ENCODE measurements around the gene RAD23A.
"Not testable (repeated sequence)": the region's sequence is repeated elsewhere in the genome, so short reads cannot be mapped to it uniquely, and the experiment has no call there.

The RAD23A gene

DNA sequence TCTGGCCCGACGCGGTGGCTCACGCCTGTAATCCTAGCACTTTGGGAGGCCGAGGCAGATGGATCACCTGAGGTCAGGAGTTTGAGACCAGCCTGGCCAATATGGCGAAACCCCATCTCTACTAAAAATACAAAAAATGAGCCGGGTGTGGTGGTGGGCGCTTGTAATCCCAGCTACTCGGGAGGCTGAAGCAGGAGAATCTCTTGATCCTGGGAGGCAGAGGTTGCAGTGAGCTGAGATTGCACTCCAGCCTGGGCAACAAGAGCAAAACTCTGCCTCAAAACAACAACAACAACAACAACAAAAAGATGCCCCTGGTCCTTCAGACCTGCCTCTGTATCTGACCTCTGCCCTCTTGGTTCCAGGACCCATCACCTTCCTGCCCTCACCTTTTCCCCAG is 9.9 kb downstream of the RAD23A start:
- DNase-seq (ENCODE audit: low spot score): not testable (repeated sequence)

DNA sequence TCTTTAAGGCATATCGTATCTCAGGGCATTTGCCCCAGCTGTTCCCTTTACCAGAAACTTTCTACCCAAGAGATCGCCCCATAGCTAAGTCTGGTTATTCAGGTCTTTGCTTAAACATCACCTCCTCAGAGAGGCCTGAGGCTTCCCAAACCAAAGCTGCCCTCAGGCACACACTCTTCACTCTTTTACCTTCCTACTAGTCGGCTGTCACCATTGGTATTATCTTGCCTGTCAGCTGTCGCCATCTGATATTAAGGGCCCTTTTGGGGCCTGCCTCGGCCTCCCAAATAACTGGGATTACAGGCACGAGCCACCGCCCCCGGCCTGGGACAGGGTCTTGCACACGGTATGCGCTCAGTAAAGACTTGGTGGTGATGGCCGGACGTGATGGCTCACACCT is 10.3 kb downstream of the RAD23A start:
- DNase-seq (ENCODE audit: low spot score): no peak

DNA sequence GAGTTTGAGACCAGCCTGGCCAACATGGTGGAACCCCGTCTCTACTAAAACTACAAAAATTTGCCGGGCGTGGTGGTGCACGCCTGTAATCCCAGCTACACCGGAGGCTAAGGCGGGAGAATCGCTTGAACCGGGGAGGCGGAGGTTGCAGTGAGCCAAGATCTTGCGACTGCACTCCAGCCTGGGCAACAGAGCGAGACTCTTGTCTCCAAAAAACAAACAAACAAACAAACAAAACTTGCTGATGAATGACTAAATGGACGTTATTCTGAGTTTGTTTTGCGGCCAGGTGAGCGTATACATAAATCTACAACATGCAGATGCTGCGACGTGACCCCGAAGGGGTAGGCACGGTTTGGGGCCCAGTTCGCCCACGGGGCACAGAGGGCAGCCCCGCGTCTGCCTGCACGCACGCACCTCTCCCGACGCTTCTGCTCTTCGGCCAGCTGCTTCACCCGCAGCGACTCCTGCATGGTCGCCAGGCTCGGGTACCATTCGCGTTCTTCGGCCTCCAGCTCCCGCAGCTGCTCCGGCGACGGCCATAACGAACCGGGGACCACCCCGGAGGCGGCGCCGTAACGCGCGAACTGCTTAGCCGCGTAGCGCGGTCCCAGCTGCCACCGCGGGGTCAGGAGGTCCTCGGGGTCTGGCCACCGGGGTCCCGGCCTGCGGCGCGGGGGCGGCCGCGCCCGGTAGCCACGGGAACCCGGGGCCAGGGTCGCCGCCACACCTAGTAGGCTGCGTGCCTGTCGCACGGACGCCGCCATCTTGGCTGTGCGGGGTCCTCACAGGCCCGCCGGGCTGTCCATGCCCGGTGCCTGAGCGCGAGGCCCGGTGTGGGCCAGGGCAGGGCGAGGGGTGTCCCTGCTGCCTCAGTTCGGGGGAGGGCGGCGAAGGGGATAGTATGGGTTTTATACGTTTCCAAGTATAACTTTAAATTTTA is 11.1 kb downstream of the RAD23A start, which contains the start of gene GADD45GIP1:
TSS of gene GADD45GIP1 (minus strand) at position 778 of the 943 bp plus-strand sequence. CDS start at position 767, 11 bp downstream.
- peak; percentile 76 for DNase-seq (ENCODE audit: low spot score)

DNA sequence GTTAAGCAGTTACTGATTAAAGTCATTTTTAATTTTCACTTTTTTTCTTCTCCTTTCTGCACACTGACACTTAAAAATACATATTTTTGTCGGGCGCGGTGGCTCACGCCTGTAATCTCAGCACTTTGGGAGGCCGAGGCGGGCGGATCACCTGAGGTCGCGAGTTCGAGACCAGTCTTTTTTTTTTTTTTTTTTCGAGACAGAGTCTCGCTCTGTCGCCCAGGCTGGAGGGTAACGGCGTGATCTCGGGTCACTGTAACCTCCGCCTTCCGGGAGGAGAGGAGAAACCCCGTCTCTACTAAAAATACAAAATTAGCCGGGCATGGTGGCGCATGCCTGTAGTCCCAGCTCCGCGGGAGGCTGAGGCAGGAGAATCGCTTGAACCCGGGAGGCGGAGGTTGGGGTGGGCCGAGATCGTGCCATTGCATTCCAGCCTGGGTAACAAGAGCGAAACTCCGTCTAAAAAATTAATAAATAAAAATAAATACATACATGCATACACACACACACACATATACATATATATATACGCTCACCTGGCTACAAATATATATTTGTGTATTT is 11.8 kb downstream of the RAD23A start:
- DNase-seq (ENCODE audit: low spot score): not testable (repeated sequence)

DNA sequence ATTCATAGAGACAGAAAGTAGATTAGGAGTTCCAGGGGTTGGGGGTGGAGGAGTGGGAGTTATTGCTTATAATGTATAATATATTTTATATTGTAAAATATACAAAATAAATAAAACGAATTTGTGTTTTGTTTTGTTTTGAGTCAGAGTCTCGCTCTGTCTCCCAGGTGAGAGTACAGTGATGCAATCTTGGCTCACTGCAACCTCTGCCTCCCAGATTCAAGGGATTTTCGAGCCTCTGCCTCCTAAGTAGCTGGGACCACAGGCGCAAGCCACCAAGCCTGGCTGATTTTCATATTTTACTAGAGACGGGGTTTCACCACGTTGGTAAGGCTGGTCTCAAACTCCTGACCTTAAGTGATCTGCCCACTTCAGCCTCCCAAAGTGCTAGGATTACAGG is 13.8 kb downstream of the RAD23A start:
- DNase-seq (ENCODE audit: low spot score): no peak

DNA sequence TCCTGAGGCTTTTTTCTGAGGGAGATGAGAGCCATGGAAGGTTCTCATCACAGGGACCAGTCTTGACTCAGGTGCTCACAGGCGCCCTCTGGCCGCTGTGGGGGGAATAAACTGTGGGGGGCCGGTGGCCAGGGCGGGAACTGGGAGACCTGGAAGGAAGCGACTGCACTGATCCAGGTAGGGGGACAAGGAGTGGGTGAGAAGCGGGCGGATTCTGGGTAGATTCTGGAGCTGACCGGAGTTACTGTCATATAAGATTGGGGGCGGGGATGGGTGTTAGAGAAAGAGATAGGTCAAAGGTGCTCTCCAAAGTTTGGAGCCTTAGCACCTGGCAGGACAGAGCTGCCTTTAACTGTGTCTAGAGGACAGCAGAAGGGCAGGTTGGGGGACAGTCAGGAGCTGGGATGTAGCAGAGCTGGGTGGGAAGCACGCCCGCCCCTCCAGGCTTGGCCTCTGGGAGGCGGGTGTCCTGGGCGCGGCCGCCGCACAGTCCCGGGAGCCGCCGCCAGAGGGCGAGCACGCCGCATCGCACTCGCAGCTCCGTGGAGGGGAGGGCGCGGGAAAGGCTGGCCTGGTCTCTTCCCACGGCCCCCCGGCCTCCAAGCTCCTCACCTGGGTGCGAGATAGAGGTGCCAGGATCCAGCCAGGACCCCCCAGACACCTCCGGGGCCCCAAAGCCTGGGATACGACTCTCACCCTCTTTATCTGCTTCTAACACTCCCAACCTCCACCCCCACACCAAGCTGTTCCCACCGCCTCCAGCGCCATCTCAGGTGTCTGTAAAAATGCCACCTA is 19.6 kb downstream of the RAD23A start:
- DNase-seq (ENCODE audit: low spot score): peak; percentile 72

DNA sequence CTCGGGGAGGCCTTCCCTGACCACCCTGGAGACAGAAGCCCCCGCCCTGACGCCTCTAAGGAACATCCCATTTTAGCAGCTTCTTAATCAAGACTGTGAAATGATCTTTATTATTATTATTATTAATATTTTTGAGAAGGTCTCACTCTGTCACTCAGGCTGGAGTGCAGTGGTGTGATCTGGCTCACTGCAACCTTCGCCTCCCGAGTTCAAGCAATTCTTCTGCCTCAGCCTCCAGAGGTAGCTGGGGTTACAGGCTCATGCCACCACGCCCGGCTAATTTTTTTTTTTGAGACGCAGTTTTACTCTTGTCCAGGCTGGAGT is 20.1 kb downstream of the RAD23A start:
- no peak for DNase-seq (ENCODE audit: low spot score)

DNA sequence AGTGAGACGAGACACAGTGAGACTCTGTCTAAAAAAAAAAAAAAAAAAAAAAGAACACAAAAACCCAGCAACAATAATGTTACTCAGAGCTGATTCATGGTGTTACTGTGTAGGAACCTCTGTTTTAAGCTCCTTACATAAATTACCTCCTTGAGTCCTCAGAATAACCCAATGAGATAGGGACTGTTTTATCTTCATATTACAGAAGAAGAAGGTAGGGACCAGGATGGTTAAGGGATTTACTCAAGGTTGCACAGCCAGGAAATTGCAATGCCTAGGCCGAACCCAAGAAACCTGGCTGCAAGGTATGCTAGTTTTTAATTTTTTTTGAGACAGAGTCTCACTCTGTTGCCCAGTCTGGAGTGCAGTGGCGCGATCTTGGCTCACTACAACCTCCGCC is 22.2 kb downstream of the RAD23A start:
- DNase-seq (ENCODE audit: low spot score): no peak

DNA sequence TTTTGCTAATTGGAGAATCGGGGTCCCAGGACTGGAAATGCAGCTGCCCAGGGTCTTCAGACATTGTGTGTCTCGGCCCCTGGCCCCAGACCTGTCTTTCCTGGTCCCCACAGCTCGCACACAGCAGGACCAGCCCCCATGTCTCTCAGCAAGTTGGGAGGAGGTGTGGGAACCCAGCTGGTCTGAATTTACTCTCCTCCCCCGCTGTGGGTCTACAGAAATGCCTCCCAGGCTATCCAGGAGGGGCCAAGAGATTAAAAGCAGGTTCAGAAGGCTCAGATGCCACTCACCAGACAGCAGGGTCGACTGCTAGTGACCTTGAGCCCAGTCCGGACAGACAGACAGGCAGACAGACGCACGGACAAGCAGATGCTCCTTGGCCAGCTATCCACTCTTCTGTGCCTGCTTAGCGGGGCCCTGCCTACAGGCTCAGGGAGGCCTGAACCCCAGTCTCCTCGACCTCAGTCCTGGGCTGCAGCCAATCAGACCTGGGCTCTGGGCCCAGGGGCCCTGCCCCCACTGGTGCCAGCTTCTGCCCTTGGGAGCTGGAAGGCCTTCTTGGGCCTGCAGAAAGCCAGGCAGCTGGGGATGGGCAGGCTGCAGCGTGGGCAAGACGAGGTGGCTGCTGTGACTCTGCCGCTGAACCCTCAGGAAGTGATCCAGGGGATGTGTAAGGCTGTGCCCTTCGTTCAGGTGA is 23.8 kb downstream of the RAD23A start, which contains the start of gene DAND5:
TSS of gene DAND5 (plus strand) at position 285 of the 697 bp plus-strand sequence. CDS start at position 370, 85 bp downstream.
- no peak for DNase-seq (ENCODE audit: low spot score)

DNA sequence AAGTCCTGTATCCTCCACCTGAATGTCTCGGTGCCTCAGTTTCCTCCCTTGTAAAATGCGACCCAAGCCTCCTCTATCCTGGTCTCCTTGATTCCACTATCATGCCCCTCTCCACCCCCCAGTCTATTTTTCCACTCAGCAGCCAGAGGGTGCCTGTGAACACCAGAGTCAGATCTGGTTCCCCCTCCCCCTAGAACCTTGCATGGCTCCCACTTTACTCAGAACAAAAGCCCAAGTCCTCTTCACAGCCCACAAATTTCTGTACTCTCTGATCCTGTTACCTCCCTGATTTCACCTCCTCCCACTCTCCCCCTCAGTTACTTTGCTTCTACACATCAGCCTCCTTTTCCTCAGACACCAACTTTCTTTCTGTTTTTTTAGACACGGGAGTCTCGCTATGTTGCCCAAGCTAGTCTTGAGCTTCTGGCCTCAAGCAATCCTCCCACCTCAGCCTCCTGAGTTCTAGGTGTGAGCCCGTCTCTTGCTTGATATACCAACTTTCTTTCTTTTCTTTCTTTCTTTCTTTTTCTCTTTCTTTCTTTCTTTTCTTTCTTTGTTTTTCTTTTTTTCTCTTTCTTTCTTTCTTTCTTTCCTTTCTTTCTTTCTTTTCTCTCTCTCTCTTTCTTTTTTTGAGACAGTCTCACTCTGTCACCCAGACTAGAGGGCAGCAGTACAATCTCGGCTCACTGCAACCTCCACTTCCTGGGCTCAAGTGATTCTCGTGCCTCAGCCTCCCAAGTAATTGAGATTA is 24.6 kb downstream of the RAD23A start:
- no peak for DNase-seq (ENCODE audit: low spot score)

DNA sequence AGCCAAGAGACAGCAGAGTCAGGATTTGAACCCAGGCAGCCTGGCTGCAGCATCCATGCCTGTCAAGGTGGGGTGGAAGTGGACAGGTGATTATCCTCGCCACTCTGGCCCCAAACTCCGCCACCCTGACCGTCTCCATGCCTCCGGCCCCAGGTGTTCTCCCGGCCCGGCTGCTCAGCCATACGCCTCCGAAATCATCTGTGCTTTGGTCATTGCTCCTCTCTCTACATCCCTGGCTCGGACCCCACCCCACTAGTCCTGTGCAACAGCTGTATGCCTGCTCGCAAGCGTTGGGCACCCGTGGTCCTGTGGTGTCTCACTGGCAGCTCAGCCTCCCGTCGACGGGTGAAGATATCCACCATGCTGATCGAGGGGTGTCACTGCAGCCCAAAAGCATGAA is 27.6 kb downstream of the RAD23A start:
- no peak for DNase-seq (ENCODE audit: low spot score)

DNA sequence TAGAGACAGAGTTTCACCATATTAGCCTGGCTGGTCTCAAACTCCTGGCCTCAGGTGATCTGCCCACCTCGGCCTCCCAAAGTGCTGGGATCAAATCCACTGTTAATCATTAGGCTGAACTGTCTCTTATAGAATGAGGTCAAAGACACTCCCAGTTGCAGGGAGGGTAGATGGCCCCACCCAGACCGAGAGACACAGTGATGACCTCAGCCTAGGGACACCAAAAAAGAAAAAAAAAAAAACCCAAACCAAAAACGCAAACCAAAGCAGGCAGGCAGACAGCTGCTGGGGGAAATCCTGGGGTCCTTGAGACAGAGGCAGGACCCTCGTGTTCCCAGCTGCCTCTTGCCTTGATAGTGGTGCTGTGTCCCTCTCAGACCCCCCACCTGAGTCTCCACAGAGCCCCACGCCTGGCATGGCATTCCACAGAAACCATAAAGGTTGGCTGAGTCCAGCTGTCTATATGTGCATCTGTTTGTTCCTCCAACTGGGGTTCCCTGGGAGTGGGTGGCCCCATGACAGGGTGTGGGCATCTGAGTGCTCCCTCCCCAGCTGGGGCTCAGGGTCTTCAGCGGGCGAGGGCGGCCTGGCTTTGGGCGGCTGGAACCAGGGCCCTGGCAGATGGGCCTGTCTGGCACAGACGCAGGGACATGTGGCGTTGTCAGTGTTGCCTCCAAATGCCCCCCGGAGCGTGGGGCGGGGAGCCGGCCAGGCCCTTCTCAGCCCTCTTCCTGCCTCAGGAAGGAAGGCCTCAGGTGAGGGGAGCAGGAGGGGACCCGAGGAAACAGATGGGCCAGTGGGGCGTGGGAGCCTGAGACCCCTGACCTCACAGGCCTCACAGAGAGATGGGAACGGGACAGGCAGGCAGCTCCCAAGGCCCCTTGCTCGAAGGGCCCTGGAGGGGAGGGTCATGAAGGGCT is 28.9 kb downstream of the RAD23A start:
- no peak for DNase-seq (ENCODE audit: low spot score)

DNA sequence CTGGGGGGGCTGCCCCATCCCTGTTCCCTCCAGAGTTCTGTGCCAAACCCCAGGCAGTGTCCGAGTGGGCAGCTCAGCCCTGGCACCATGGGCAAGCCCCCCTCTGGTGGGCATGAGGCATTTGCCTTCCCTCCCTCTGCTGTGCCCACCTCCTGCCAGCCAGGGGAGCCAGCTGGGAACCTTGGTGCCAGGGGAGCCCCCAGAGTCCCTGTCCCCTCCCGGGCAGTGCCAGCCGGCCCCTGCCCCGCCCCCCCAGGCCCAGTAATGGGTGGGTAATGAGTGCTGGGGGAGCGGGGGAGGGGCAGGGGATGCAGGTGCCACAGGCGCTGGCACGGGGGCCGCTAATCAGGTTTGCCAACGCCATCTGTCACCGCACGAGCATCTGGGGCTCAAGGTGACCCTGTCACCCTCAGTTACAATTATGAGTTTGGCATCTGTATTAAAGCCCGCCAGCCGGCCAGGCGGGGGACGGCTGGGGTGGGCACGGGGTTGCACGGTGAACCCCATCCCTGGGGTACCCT is 29.6 kb downstream of the RAD23A start:
- DNase-seq (ENCODE audit: low spot score): no peak

DNA sequence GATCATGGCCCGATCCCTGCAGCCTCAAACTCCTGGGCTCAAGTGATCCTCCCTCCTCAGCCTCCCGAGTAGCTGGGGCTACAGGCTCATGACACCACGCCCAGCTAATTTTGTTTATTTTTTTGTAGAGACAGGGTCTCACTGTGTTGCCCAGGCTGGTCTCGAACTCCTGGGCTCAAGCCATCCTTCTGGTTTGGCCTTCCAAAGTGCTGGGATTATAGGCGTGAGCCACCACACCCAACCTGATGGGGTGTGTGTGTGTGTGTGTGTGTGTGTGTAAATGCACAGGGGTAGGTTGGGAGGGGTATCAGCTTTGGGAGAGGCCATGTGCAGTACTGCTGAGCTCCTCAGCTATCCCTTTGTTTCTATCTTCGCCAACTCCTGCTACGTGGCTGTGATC is 30.4 kb downstream of the RAD23A start:
- not testable (repeated sequence) for DNase-seq (ENCODE audit: low spot score)

DNA sequence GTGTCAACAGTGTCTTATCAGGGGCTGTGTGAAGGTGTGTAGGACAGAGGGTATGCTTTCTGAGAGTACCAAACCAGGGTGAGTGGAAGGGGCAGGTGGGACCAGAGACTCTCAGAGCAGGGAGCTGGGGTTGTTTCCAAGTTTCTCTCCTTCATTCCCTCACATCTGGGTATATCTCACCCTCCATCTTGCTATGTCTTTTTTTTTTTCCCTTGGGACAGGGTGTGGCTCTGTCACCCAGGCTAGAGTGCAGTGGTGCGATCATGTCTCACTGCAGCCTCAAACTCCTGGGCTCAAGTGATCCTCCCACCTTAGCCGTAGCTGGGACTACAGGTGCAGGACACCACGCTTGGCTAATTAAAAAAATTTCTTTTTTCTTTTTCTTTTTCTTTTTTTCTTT is 34.3 kb downstream of the RAD23A start:
- DNase-seq (ENCODE audit: low spot score): no peak

DNA sequence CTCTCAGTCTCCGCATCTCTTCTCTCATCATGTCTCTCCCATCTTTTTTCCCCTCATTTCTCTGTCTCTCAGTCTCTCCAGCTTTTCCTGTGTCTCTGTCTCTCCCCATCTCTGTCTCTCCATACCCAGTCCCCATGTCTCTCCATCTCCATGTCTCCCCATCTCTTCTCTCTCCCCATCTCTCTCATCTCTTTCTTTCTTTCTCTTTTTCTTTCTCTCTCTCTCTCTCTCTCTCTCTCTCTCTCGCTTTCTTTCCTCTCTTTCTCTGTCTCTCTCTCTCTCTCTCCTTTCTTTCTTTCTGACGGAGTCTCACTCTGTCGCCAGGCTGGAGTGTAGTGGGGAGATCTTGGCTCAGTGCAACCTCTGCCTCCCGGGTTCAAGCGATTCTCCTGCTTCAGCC is 37.0 kb downstream of the RAD23A start:
- no peak for DNase-seq (ENCODE audit: low spot score)

DNA sequence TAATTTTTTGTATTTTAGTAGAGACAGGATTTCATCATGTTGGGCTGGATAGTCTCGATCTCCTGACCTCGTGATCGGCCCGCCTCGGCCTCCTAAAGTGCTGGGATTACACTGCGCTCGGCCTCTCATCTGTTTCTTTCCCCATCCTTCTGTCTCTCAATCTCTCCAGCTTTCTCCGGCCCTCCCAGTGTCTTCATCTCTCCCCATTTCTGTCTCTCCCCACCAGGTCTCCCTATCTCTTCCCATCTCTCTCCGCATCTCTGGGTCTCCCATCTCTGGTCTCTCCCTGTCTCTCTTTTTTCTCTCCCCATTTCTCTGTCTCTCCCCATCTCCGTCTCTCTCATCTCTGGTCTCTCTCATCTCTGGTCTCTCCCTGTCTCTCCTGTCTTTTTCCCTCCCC is 37.4 kb downstream of the RAD23A start:
- no peak for DNase-seq (ENCODE audit: low spot score)

DNA sequence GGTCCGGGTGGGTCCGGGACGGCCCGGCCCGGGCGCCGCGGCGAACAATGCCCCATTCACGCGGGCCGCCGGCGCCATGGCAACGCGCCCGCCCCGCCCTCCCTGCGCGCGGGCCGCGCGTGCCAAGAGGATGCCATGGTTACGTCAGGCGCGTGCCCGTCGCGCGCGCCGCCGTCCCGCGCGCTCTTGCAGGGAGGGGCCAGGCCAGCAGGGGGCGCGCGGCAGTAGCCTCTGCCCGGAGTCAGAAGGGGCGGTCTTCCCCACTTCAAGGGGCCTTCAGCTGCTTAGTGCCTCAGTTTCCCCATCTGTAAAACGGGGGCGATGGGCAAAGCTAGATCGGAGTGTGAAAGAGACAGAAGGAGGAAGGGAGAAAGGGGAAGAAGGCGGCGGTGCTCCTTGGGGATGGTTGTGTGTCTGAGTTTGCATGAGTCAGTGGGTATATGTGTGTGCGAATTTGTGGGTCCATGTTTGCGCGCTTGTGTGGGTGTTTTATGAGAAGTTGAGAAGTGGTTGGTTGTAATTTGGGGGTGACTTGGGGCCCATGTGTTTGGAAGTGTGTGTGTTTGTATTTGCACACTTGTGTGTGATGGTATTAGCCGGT is 38.0 kb downstream of the RAD23A start:
- DNase-seq (ENCODE audit: low spot score): peak; percentile 72

DNA sequence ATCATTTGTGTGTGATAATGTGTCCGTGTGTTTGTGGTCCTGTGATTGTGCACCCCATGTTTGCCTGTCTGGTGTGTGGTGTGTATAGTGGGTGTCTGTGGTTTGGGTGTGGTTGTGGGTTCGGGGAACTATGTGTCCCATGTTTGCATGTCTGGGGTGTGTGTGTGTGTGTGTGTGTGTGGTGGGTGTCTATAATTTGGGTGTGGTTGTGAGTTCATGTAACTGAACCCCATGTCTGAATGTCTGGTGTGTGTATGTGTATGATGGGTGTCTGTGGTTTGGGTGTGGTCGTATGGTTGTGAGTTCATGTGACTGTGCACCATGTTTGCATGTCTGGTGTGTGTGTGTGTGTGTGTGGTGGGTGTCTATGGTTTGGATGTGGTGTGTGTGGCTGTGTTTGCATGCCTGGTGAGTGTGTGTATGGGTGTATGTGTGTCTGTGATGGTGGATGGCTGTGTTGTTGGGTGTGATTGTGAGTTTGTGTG is 38.5 kb downstream of the RAD23A start:
- DNase-seq (ENCODE audit: low spot score): no peak
